WERI-Rb-1 (cell line): ENCODE measurements around the gene SNCB.

ENCODE experiments used
- DNase-seq: peaks from one replicate; pipeline ENCODE4 v3.0.0-alpha.2; 2020
- H3K27ac ChIP-seq: fragments of 250-450 bp; sonication (Bioruptor Pico); 2 replicates; pipeline ENCODE4 v1.5.1; 2020; ENCODE audit warnings: mild to moderate bottlenecking, moderate library complexity
- H3K27me3 ChIP-seq: fragments of 250-450 bp; sonication (Bioruptor Pico); 2 replicates; pipeline ENCODE4 v1.5.1; 2021; ENCODE audit warnings: mild to moderate bottlenecking, low read depth, moderate library complexity; ENCODE audit not compliant: insufficient read depth, severe bottlenecking
- H3K36me3 ChIP-seq: fragments of 250-450 bp; sonication (Bioruptor Pico); 2 replicates; pipeline ENCODE4 v1.5.1; 2020; ENCODE audit warnings: mild to moderate bottlenecking, moderate library complexity
- H3K4me3 ChIP-seq: 2 replicates; pipeline ENCODE4 v1.5.1; 2011; ENCODE audit warnings: low read depth, mild to moderate bottlenecking, control low read depth, low read length
- H3K9me3 ChIP-seq: fragments of 250-450 bp; sonication (Bioruptor Pico); 2 replicates; pipeline ENCODE4 v1.5.1; 2021; ENCODE audit warnings: mild to moderate bottlenecking, moderate library complexity; ENCODE audit not compliant: severe bottlenecking
- TF ChIP-seq, protein P1 (sequence below): IDR thresholded peaks from 2 replicates; pipeline ENCODE4 v1.5.1; 2011; ENCODE audit warnings: low read depth, mild to moderate bottlenecking, control low read depth, inconsistent platforms, low read length

Gene SNCB

DNA sequence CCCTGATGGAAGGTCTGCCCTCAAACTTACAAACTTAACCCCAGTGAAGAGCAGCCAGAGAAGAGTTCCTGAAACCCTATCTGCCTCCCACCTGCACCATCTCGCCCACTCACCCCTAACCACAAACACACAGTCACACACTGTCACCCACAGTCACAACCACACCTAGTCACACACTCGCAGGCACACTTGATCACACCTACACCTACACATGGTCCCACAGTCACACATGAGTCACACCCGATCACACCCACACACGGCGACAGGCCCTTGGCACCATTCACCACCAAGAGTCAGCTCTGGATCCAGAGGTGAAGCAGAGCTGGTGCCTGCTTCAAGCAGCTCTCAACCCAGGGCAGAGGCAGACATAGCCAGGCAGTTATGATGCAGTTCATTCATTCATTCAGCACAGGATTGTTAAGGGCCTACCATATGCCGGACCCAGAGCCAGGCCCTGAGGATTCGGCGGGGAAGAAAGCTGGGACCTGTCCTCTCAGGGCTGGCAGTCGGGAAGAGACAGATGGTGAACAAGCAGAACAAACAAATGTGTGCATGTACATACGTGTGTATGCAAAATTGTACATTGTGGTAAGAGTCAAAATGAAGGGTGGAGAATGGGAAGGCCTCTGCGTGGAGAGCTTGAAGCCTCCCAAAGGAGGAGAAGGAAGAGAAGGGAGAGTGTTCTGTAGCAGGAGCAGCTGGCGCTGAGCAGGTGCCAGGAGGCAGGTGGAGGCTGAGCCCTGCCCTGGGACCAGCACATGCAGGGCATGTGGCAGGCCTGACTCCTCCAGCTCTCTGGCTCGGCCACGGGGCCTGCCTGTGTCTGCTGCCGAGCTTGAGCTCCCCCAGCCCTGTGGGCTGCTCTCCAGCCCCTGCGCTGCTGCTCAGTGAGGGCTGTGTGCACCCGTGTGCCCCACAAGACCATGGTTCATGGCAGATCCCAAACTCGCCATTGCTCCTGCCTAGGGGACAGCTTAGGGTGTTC is 23.4 kb upstream of the SNCB start:
- DNase-seq = no peak
- TF ChIP-seq, protein P1, sequence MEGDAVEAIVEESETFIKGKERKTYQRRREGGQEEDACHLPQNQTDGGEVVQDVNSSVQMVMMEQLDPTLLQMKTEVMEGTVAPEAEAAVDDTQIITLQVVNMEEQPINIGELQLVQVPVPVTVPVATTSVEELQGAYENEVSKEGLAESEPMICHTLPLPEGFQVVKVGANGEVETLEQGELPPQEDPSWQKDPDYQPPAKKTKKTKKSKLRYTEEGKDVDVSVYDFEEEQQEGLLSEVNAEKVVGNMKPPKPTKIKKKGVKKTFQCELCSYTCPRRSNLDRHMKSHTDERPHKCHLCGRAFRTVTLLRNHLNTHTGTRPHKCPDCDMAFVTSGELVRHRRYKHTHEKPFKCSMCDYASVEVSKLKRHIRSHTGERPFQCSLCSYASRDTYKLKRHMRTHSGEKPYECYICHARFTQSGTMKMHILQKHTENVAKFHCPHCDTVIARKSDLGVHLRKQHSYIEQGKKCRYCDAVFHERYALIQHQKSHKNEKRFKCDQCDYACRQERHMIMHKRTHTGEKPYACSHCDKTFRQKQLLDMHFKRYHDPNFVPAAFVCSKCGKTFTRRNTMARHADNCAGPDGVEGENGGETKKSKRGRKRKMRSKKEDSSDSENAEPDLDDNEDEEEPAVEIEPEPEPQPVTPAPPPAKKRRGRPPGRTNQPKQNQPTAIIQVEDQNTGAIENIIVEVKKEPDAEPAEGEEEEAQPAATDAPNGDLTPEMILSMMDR = no peak
- H3K36me3 ChIP-seq = peaks cover 11% of the 10 kb centered on the region

GRCh38 chr5:176652136-176652535 is 21.8 kb upstream of the SNCB start:
- Histone ChIP-seq H3K27ac (no peak overlapping the region), H3K9me3 (no peaks in the 10 kb centered on the region), H3K27me3 (no peaks in the 10 kb centered on the region), H3K36me3 (peaks cover 11% of the 10 kb centered on the region), H3K4me3 (no peak overlapping the region)
- TF ChIP-seq, protein P1 = no peak
- no peak for DNase-seq

More for the DNA sequence above, 23.4 kb upstream of the SNCB start:
- no peaks in the 10 kb centered on the region for H3K9me3 ChIP-seq
- H3K4me3 ChIP-seq = no peak overlapping the region
- H3K27me3 ChIP-seq = no peaks in the 10 kb centered on the region
- H3K27ac ChIP-seq = no peak overlapping the region

GRCh38 chr5:176651472-176651980 is 21.2 kb upstream of the SNCB start:
- Histone ChIP-seq H3K27ac (no peak overlapping the region), H3K9me3 (no peaks in the 10 kb centered on the region), H3K27me3 (no peaks in the 10 kb centered on the region), H3K4me3 (no peak overlapping the region), H3K36me3 (peaks cover 11% of the 10 kb centered on the region)
- TF ChIP-seq, protein P1 = no peak
- no peak for DNase-seq

DNA sequence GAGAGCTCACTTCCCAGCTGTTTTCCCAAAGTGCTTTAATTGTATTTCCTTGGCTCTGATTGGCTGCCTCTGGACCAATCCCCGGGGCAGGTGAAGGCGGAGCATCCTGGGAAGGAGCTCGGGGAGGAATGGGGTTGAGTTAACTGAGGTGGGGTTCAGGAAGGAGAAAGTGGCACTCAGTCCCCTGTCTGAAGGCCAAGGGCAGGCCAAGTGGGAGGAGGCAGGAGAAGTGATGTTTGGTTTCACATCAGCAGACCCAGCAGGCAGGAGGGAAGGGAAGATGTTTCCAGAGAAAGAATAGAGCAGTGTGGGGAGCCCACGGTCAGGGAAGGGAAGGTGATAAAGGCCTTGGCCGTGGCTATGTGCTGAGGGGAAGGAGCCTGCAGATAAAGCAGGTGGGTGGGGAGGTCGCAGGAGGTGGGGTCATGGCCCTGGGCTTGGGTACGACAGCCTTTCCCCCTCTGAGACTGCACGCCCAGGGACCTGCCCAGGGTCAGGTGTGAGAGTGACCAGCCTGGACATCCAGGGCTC is 20.1 kb upstream of the SNCB start:
- DNase-seq = no peak
- TF ChIP-seq, protein P1 = no peak
- no peaks in the 10 kb centered on the region for H3K27me3 ChIP-seq
- peaks cover 11% of the 10 kb centered on the region for H3K36me3 ChIP-seq
- H3K27ac ChIP-seq = no peak overlapping the region
- no peak overlapping the region for H3K4me3 ChIP-seq
- no peaks in the 10 kb centered on the region for H3K9me3 ChIP-seq

DNA sequence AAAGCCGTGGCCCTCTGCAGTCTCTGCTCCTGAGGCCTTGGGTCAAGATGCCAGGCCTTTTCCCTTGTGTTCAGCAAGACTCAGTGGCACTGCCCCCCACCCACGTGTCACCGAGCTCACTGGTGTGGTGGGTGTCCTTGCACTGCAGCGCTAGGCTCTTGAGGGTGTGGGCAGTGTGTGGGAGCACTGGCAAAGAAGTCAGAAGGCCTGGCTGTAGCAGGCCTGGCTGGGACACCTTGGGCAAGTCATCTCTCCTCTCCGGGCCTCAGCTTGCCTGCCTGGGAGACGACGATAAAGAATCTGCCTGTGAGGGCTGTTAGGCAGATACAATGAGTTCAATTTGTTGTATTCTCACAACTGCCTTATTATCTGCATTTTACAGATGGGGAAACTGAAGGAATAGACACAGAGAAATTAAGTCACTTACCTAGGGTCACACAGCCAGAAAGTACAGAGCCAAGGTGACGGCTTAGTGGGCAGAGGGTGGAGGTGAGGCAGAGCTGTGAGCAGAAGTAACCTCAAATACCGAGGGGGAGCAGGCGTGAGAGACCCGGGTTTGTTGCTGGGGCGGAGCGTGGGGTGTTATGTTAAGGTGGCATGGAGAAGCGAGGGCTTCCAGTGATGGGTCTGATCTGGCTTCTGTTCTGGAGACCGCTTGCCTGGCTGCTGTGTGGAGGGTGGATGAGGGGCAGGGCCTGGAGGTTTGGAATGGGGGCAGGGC is 18.3 kb upstream of the SNCB start:
- TF ChIP-seq, protein P1 = no peak
- Histone ChIP-seq H3K9me3 (no peaks in the 10 kb centered on the region), H3K36me3 (peaks cover 11% of the 10 kb centered on the region), H3K27ac (no peak overlapping the region), H3K27me3 (no peaks in the 10 kb centered on the region), H3K4me3 (peak overlapping the region; percentile 65; the same call in 1 of the 2 replicates)
- no peak for DNase-seq
